Osteoblast (primary cell): ENCODE results near the gene SCAF1. TPM values are rescaled to one million over a fixed set of nuclear protein-coding genes. Genes with fewer than 3 reads are reported as not detected.

Experiments
- DNase-seq: peaks from one replicate; pipeline ENCODE4 v3.0.0; 2011; ENCODE audit warnings: low spot score, mixed read lengths; ENCODE audit not compliant: insufficient read length; ENCODE audit errors: missing footprints
- H2AFZ ChIP-seq: 2 replicates; pipeline ENCODE4 v1.6.0; 2011; ENCODE audit warnings: mild to moderate bottlenecking, low read length
- H3K27ac ChIP-seq: 2 replicates; pipeline ENCODE4 v1.5.1; 2011; ENCODE audit warnings: mild to moderate bottlenecking, low read depth, low read length, moderate library complexity
- H3K27me3 ChIP-seq: 2 replicates; pipeline ENCODE4 v1.6.0; 2012; ENCODE audit warnings: mild to moderate bottlenecking, control low read depth, inconsistent platforms, low read length, moderate library complexity; ENCODE audit not compliant: insufficient read depth
- H3K36me3 ChIP-seq: 2 replicates; pipeline ENCODE4 v1.5.1; 2011; ENCODE audit warnings: mild to moderate bottlenecking, low read length, control low read depth, moderate library complexity; ENCODE audit not compliant: insufficient read depth
- H3K4me1 ChIP-seq: 2 replicates; pipeline ENCODE4 v1.5.1; 2011; ENCODE audit warnings: mild to moderate bottlenecking, low read length, control low read depth, moderate library complexity; ENCODE audit not compliant: insufficient read depth
- H3K4me2 ChIP-seq: 2 replicates; pipeline ENCODE4 v1.6.0; 2011; ENCODE audit warnings: mild to moderate bottlenecking, low read length; ENCODE audit not compliant: insufficient read depth
- H3K4me3 ChIP-seq: fragments of 200-600 bp; sonication (generic); 3 replicates; pipeline ENCODE4 v1.5.1; 2012; ENCODE audit warnings: mild to moderate bottlenecking, low read length, inconsistent platforms; ENCODE audit not compliant: insufficient read depth
- H3K79me2 ChIP-seq: 2 replicates; pipeline ENCODE4 v1.6.0; 2012; ENCODE audit warnings: mild to moderate bottlenecking, low read length, control low read depth, inconsistent platforms; ENCODE audit not compliant: insufficient read depth
- H3K9me3 ChIP-seq: 2 replicates; pipeline ENCODE4 v1.5.1; 2011; ENCODE audit warnings: low read depth, low read length, control low read depth
- H4K20me1 ChIP-seq: 2 replicates; pipeline ENCODE4 v1.6.0; 2012; ENCODE audit warnings: mild to moderate bottlenecking, low read length, control low read depth; ENCODE audit not compliant: insufficient read depth
- CTCF ChIP-seq: IDR thresholded peaks from 2 replicates; pipeline ENCODE4 v1.5.1; 2011; ENCODE audit warnings: mild to moderate bottlenecking, low read depth, low read length, moderate library complexity; ENCODE audit errors: extremely low read depth
- total RNA-seq: library from RNA; depleted of rRNA; stranded (reverse); fragments of >200 nt; gene quantifications from 2 replicates; pipeline ENCODE4 v1.2.3, GENCODE V29; 2012

SCAF1 gene
- total RNA-seq, 1 donor, result 14.8 TPM

GRCh38 chr19:49678985-49679770 is 37.2 kb downstream of the SCAF1 start:
- TF ChIP-seq CTCF, result no peak
- no peak overlapping the region for H3K4me2 ChIP-seq
- H3K4me3 ChIP-seq, result no peak overlapping the region
- H3K27me3 ChIP-seq, result no peaks in the 10 kb centered on the region
- H3K9me3 ChIP-seq, result no peaks in the 10 kb centered on the region
- peak; percentile 79 for DNase-seq
- H3K27ac ChIP-seq, result no peak overlapping the region
- H3K4me1 ChIP-seq, result peaks cover 25% of the 10 kb centered on the region
- H2AFZ ChIP-seq, result no peak overlapping the region
- peaks cover 37% of the 10 kb centered on the region for H4K20me1 ChIP-seq
- peaks cover 23% of the 10 kb centered on the region for H3K36me3 ChIP-seq
- H3K79me2 ChIP-seq, result peaks cover 49% of the 10 kb centered on the region

- peak overlapping the region; percentile 68 for H3K4me2 ChIP-seq
- H4K20me1 ChIP-seq, result peaks cover 40% of the 10 kb centered on the region
- H3K27me3 ChIP-seq, result no peaks in the 10 kb centered on the region
- peaks cover 29% of the 10 kb centered on the region for H3K36me3 ChIP-seq
- no peaks in the 10 kb centered on the region for H3K9me3 ChIP-seq
- H2AFZ ChIP-seq, result no peak overlapping the region
- peak overlapping the region; percentile 56 for H3K4me3 ChIP-seq
- peak overlapping the region; percentile 61 for H3K27ac ChIP-seq
- peaks cover 25% of the 10 kb centered on the region for H3K4me1 ChIP-seq
- peaks cover 49% of the 10 kb centered on the region for H3K79me2 ChIP-seq
- peak; percentile 66 for DNase-seq
- TF ChIP-seq CTCF, result no peak
Observed at GRCh38 chr19:49679771-49680413, 37.9 kb downstream of the SCAF1 start.

DNA sequence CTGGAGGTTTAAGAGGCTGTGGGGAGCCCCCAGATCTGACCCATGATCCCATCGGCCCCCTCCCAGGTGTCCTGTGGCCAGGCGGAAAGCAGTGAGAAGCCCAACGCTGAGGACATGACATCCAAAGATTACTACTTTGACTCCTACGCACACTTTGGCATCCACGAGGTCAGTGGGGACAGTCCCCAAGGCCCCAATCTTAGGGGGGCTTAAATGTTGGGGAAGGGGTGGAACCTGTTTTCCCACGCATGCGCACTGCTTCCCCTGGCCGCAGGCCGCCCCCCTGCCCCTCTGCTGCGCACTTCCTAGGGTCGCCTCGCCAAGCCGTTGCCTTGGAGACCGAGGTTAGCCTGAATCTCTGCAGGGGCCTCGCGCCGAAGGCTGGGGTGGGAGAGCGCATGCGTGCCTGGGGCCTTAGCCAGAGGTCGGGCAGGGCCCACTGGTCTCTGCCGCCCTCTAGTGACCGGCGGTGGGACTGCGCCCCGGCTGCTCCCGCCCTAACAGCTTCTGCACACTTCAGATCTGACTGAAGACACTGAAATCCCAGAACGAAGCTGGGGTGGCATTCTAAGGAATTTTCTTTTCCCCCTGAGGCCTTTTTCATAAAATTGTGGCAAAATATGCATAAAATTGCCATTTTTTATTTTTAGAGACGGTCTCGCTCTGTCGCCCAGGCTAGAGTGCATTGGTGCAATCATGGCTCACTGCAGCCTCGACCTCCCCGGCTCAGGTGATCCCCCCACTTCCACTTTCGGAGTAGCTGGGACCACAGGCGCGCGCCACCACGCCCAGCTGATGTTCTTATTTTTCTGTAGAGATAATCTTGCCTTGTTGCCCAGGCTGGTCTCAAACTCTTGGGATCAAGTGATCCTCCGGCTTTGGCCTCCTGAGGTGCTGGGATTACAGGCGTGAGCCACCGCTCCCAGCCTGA is 38.7 kb downstream of the SCAF1 start:
- H3K27ac ChIP-seq, result peak overlapping the region; percentile 61

More for the DNA sequence above, 38.7 kb downstream of the SCAF1 start:
- no peaks in the 10 kb centered on the region for H3K27me3 ChIP-seq
- peak; percentile 100 for DNase-seq
- no peak overlapping the region for H2AFZ ChIP-seq
- H3K4me2 ChIP-seq, result peak overlapping the region; percentile 68
- peaks cover 37% of the 10 kb centered on the region for H3K36me3 ChIP-seq
- H3K9me3 ChIP-seq, result no peaks in the 10 kb centered on the region
- H3K4me1 ChIP-seq, result peaks cover 25% of the 10 kb centered on the region
- peaks cover 41% of the 10 kb centered on the region for H4K20me1 ChIP-seq
- peak overlapping the region; percentile 56 for H3K4me3 ChIP-seq
- peak; percentile 97 for TF ChIP-seq CTCF
- peaks cover 49% of the 10 kb centered on the region for H3K79me2 ChIP-seq
